ENCODE results near the gene GAST.

GAST gene

DNA sequence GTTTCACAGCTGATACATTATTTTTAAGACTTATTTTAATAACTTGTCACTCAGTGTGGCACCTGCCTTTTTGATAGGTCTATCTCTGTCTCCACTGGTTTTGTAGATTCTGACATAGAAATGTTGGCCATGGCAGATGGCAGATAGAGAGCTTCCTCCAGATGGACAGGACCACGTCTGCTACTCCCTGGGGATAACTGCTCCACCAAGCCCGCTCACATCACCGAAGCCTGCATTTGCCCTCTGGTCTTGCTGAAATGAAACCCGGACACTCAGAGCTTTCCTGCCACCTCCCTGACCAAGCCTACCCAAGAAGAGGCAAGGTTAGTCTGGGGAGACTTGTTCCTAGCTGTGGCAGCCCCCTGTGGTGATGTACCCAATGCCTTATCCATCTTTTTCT is 38.7 kb downstream of the GAST start:
- DNase-seq = no peak

DNA sequence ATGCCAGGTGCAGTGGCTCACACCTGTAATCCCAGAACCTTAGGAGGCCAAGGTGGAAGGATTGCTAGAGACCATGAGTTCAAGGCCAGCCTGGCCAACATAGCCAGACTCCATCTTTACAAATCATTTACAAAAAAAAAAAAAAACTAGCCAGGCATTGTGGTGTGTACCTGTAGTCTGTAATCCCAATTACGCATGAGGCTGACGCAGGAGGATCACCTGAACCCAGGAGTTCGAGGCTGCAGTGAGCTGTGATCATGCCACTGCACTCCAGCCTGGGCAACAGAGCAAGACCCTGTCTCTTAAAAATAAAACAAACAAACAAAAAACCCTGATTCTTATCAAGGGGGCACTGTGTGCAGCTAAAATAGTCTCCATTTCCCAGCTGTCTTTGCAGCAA is 39.2 kb downstream of the GAST start:
- DNase-seq = no peak

DNA sequence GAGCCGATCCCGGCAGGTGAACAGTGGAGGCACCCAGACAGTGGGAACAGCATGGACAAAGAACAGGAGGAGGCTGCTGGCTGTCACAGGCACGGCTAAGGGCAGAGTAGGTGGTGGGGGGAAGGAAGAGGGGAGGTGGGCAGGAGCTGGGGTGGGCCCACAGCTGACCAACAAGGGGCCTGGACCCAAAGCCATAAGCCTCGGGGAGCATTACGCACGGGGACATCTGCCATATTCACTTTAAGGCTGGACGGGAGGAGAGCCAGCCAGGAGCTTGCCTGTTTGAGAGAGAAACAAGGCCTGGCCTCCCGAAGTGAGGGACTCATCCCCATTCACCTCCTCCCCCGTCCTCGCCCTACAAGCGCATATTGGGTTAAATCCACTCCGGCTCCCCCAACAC is 41.9 kb downstream of the GAST start:
- no peak for DNase-seq

DNA sequence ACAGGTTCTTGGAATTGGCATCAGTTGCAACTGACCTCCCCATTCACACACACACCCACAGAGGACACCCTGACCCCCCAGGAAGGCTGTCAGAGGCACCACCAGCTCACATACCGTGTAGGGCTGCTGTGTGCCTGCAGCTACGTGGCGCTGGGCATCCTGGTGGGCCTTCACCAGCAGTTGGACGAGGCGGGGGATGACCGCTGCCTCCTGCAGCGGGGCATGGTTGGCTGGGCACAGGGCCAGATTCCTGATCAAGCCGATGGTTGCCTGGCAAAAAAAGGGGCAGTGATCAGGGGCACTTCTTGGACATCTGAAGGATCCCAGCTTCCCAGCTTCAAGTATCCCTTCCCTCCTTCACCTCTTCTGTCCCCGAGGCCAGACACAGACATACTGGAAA is 46.5 kb downstream of the GAST start:
- no peak for DNase-seq

DNA sequence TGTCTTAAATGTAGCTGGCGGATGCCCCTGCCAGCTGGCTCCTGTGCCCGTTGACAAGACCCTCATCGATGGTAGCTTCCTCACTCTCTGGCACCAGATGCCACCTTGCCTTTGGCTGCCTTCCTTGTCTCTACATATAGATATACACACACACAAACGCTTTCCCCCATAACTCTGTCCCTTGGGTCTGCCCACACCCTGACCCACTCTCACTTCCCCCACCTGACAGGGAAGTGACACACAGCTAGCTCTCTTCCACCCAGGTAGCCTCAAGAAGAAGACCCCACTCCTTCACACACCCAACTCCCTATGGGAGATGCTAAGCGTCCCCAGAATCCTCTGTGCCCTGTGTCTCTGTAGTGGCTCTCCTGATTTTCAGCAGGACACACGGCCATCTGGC is 48.7 kb downstream of the GAST start:
- no peak for DNase-seq

DNA sequence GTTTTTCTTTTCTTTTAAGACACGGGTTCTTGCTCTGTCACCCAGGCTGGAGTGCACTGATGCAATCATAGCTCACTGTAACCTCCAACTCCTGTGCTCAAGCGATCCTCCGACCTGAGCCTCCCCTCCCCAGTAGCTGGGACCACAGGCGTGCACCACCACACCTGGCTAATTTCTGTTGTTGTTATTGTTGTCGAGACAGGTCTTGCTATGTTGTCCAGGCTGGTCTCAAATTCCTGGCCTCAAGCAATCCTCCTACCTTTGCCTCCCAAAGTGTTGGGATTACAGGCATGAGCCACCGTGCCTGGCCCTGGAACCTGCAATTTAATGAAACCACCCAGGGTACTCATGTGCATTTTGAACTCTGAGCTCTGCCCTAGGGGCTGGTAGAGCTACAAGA is 50.3 kb downstream of the GAST start:
- no peak for DNase-seq

DNA sequence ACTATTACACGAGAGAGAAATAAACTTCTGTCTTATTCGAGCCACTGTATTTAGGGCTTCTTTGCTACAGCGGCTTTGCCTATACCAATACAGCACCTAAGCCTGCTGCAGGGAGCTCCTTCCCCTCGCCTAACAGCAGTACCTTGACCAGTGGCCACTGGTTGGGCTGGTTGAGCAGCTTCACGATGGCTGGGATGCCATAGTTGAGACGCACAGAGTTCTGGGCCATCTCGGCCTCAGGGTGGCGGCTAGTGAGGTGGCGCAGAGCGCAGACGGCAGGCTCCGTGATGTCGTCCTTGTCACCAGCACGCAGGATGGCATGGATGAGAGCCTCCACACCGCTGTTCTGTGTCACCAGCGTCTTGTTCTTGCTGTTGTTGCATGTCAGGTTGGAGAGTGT is 50.7 kb downstream of the GAST start:
- DNase-seq = no peak

DNA sequence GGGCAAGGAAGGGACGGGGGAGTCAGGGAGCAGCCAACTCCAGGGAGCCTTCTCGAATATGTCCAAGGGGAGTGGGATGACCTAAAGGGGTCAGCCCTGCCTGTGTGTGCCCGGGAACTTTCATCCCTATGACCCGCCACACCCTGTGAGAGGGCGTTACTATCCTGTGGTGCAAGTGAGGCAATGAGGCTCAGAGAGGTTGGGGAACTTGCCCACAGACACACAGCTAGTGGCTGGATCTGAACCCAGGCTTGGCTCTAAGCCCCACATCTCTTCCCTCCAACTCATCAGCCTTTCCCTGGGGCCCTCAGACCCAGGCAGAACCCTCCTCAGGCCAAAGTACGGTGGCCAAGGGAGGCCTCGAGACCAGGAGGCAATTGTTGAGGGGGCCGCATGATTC is 51.2 kb downstream of the GAST start:
- no peak for DNase-seq
